ENCODE results near the gene CHRDL1.
A peak's percentile ranks its signal among the peaks of the same experiment; 100 is the strongest.

The CHRDL1 gene

GRCh38 chrX:110732266-110732665, 63.4 kb downstream of the CHRDL1 start:
- ChIA-PET POLR2A (no interaction called here), CTCF (no interaction called here)
- WGBS (ENCODE audit: insufficient coverage), result 62% methylated on average over 6 of the region's 6 CpGs
- Histone ChIP-seq H3K27ac (ENCODE audit: insufficient read depth in 1 of 2, low read depth in 1 of 2, low read length in 2 of 2, poor library complexity in 1 of 2, severe bottlenecking in 2 of 2) (no peak overlapping the region), H3K4me1 (ENCODE audit: control extremely low read depth in 1 of 4, control insufficient read depth in 4 of 4, insufficient read depth in 4 of 4, low read length in 3 of 4) (no peaks in the 10 kb centered on the region), H3K9me3 (ENCODE audit: control extremely low read depth in 1 of 5, control insufficient read depth in 4 of 5, insufficient read depth in 2 of 5, low read depth in 1 of 5, low read length in 4 of 5) (no peaks in the 10 kb centered on the region), H3K27me3 (replicated peaks in 2 of 5; ENCODE audit: control insufficient read depth in 4 of 5, insufficient read depth in 5 of 5, low read length in 4 of 5) (no peaks in the 10 kb centered on the region), H3K4me3 (ENCODE audit: control insufficient read depth in 1 of 7, extremely low read depth in 1 of 7, insufficient read depth in 4 of 7, low read depth in 2 of 7, low read length in 6 of 7) (no peak overlapping the region), H3K36me3 (ENCODE audit: control insufficient read depth in 4 of 4, insufficient read depth in 4 of 4, low read length in 3 of 4) (no peaks in the 10 kb centered on the region)
- no peak for DNase-seq

GRCh38 chrX:110723844-110724243, 71.8 kb downstream of the CHRDL1 start:
- POLR2A ChIA-PET, result no interaction called here
- H3K9me3 ChIP-seq (ENCODE audit: control extremely low read depth in 1 of 5, control insufficient read depth in 4 of 5, insufficient read depth in 2 of 5, low read depth in 1 of 5, low read length in 4 of 5), result no peaks in the 10 kb centered on the region
- CTCF ChIA-PET, result no interaction called here
- H3K4me1 ChIP-seq (ENCODE audit: control extremely low read depth in 1 of 4, control insufficient read depth in 4 of 4, insufficient read depth in 4 of 4, low read length in 3 of 4), result no peaks in the 10 kb centered on the region
- H3K27me3 ChIP-seq (replicated peaks in 2 of 5; ENCODE audit: control insufficient read depth in 4 of 5, insufficient read depth in 5 of 5, low read length in 4 of 5), result no peaks in the 10 kb centered on the region
- no peak overlapping the region for H3K27ac ChIP-seq (ENCODE audit: insufficient read depth in 1 of 2, low read depth in 1 of 2, low read length in 2 of 2, poor library complexity in 1 of 2, severe bottlenecking in 2 of 2)
- no peak overlapping the region for H3K4me3 ChIP-seq (ENCODE audit: control insufficient read depth in 1 of 7, extremely low read depth in 1 of 7, insufficient read depth in 4 of 7, low read depth in 2 of 7, low read length in 6 of 7)
- DNase-seq, result no peak
- H3K36me3 ChIP-seq (ENCODE audit: control insufficient read depth in 4 of 4, insufficient read depth in 4 of 4, low read length in 3 of 4), result no peaks in the 10 kb centered on the region
- WGBS (ENCODE audit: insufficient coverage), result no CpG with 5 or more reads among the region's 2 CpGs

GRCh38 chrX:110722135-110722534, 73.5 kb downstream of the CHRDL1 start:
- H3K36me3 ChIP-seq (ENCODE audit: control insufficient read depth in 4 of 4, insufficient read depth in 4 of 4, low read length in 3 of 4), result peaks cover 0 to 2% (median 0%) of the 10 kb centered on the region in 4 experiments
- ChIA-PET CTCF (interaction anchor here (0.6 kb wide), 1 partner anchor 779 kb away, joined by 3 read pairs; no protein-coding TSS in a partner anchor), POLR2A (no interaction called here)
- no peaks in the 10 kb centered on the region for H3K4me1 ChIP-seq (ENCODE audit: control extremely low read depth in 1 of 4, control insufficient read depth in 4 of 4, insufficient read depth in 4 of 4, low read length in 3 of 4)
- no peak overlapping the region for H3K4me3 ChIP-seq (ENCODE audit: control insufficient read depth in 1 of 7, extremely low read depth in 1 of 7, insufficient read depth in 4 of 7, low read depth in 2 of 7, low read length in 6 of 7)
- 84% methylated on average over 9 of the region's 10 CpGs for WGBS (ENCODE audit: insufficient coverage)
- peak in 2 of 3 donors; percentile 9 to 10 for DNase-seq
- no peaks in the 10 kb centered on the region for H3K27me3 ChIP-seq (replicated peaks in 2 of 5; ENCODE audit: control insufficient read depth in 4 of 5, insufficient read depth in 5 of 5, low read length in 4 of 5)
- no peaks in the 10 kb centered on the region for H3K9me3 ChIP-seq (ENCODE audit: control extremely low read depth in 1 of 5, control insufficient read depth in 4 of 5, insufficient read depth in 2 of 5, low read depth in 1 of 5, low read length in 4 of 5)
- no peak overlapping the region for H3K27ac ChIP-seq (ENCODE audit: insufficient read depth in 1 of 2, low read depth in 1 of 2, low read length in 2 of 2, poor library complexity in 1 of 2, severe bottlenecking in 2 of 2)

GRCh38 chrX:110713666-110714065, 82.0 kb downstream of the CHRDL1 start:
- H3K4me3 ChIP-seq (ENCODE audit: control insufficient read depth in 1 of 7, extremely low read depth in 1 of 7, insufficient read depth in 4 of 7, low read depth in 2 of 7, low read length in 6 of 7), result no peak overlapping the region
- H3K27me3 ChIP-seq (replicated peaks in 2 of 5; ENCODE audit: control insufficient read depth in 4 of 5, insufficient read depth in 5 of 5, low read length in 4 of 5), result no peaks in the 10 kb centered on the region
- H3K27ac ChIP-seq (ENCODE audit: insufficient read depth in 1 of 2, low read depth in 1 of 2, low read length in 2 of 2, poor library complexity in 1 of 2, severe bottlenecking in 2 of 2), result no peak overlapping the region
- DNase-seq, result no peak
- peaks cover 0 to 5% (median 0%) of the 10 kb centered on the region in 4 experiments for H3K36me3 ChIP-seq (ENCODE audit: control insufficient read depth in 4 of 4, insufficient read depth in 4 of 4, low read length in 3 of 4)
- no peaks in the 10 kb centered on the region for H3K4me1 ChIP-seq (ENCODE audit: control extremely low read depth in 1 of 4, control insufficient read depth in 4 of 4, insufficient read depth in 4 of 4, low read length in 3 of 4)
- ChIA-PET POLR2A (no interaction called here), CTCF (interaction anchor here (0.5 kb wide), 1 partner anchor 302 kb away, joined by 3 read pairs; no protein-coding TSS in a partner anchor)
- H3K9me3 ChIP-seq (ENCODE audit: control extremely low read depth in 1 of 5, control insufficient read depth in 4 of 5, insufficient read depth in 2 of 5, low read depth in 1 of 5, low read length in 4 of 5), result no peaks in the 10 kb centered on the region
- 100% methylated on average over 1 of the region's 2 CpGs for WGBS (ENCODE audit: insufficient coverage)

GRCh38 chrX:110706446-110706845, 89.2 kb downstream of the CHRDL1 start:
- Histone ChIP-seq H3K4me3 (ENCODE audit: control insufficient read depth in 1 of 7, extremely low read depth in 1 of 7, insufficient read depth in 4 of 7, low read depth in 2 of 7, low read length in 6 of 7) (no peak overlapping the region), H3K27me3 (replicated peaks in 2 of 5; ENCODE audit: control insufficient read depth in 4 of 5, insufficient read depth in 5 of 5, low read length in 4 of 5) (no peaks in the 10 kb centered on the region), H3K4me1 (ENCODE audit: control extremely low read depth in 1 of 4, control insufficient read depth in 4 of 4, insufficient read depth in 4 of 4, low read length in 3 of 4) (no peaks in the 10 kb centered on the region), H3K27ac (ENCODE audit: insufficient read depth in 1 of 2, low read depth in 1 of 2, low read length in 2 of 2, poor library complexity in 1 of 2, severe bottlenecking in 2 of 2) (no peak overlapping the region), H3K9me3 (ENCODE audit: control extremely low read depth in 1 of 5, control insufficient read depth in 4 of 5, insufficient read depth in 2 of 5, low read depth in 1 of 5, low read length in 4 of 5) (no peaks in the 10 kb centered on the region), H3K36me3 (ENCODE audit: control insufficient read depth in 4 of 4, insufficient read depth in 4 of 4, low read length in 3 of 4) (peaks cover 0 to 3% (median 0%) of the 10 kb centered on the region in 4 experiments)
- DNase-seq, result no peak
- CTCF ChIA-PET, result interaction anchor here (1.1 kb wide), 1 partner anchor 89 kb away, joined by 3 read pairs; the partner anchor contains the start of gene CHRDL1
- POLR2A ChIA-PET, result no interaction called here
- 80% methylated on average over 1 of the region's 2 CpGs for WGBS (ENCODE audit: insufficient coverage)

- H3K4me1 ChIP-seq (ENCODE audit: control extremely low read depth in 1 of 4, control insufficient read depth in 4 of 4, insufficient read depth in 4 of 4, low read length in 3 of 4), result peaks cover 0 to 5% (median 0%) of the 10 kb centered on the region in 4 experiments
- POLR2A ChIA-PET, result no interaction called here
- no peak overlapping the region for H3K27ac ChIP-seq (ENCODE audit: insufficient read depth in 1 of 2, low read depth in 1 of 2, low read length in 2 of 2, poor library complexity in 1 of 2, severe bottlenecking in 2 of 2)
- H3K27me3 ChIP-seq (replicated peaks in 2 of 5; ENCODE audit: control insufficient read depth in 4 of 5, insufficient read depth in 5 of 5, low read length in 4 of 5), result no peaks in the 10 kb centered on the region
- CTCF ChIA-PET, result no interaction called here
- no peak overlapping the region for H3K4me3 ChIP-seq (ENCODE audit: control insufficient read depth in 1 of 7, extremely low read depth in 1 of 7, insufficient read depth in 4 of 7, low read depth in 2 of 7, low read length in 6 of 7)
- 80% methylated on average over 4 of the region's 4 CpGs for WGBS (ENCODE audit: insufficient coverage)
- H3K36me3 ChIP-seq (ENCODE audit: control insufficient read depth in 4 of 4, insufficient read depth in 4 of 4, low read length in 3 of 4), result no peaks in the 10 kb centered on the region
- no peak for DNase-seq
- H3K9me3 ChIP-seq (ENCODE audit: control extremely low read depth in 1 of 5, control insufficient read depth in 4 of 5, insufficient read depth in 2 of 5, low read depth in 1 of 5, low read length in 4 of 5), result no peaks in the 10 kb centered on the region
These were observed 92.0 kb downstream of the CHRDL1 start for GRCh38 chrX:110703641-110704040.

GRCh38 chrX:110699109-110699508, 96.5 kb downstream of the CHRDL1 start:
- Histone ChIP-seq H3K36me3 (ENCODE audit: control insufficient read depth in 4 of 4, insufficient read depth in 4 of 4, low read length in 3 of 4) (no peaks in the 10 kb centered on the region), H3K4me1 (ENCODE audit: control extremely low read depth in 1 of 4, control insufficient read depth in 4 of 4, insufficient read depth in 4 of 4, low read length in 3 of 4) (peaks cover 0 to 13% (median 3%) of the 10 kb centered on the region in 4 experiments), H3K4me3 (ENCODE audit: control insufficient read depth in 1 of 7, extremely low read depth in 1 of 7, insufficient read depth in 4 of 7, low read depth in 2 of 7, low read length in 6 of 7) (no peak overlapping the region), H3K27ac (ENCODE audit: insufficient read depth in 1 of 2, low read depth in 1 of 2, low read length in 2 of 2, poor library complexity in 1 of 2, severe bottlenecking in 2 of 2) (no peak overlapping the region), H3K27me3 (replicated peaks in 2 of 5; ENCODE audit: control insufficient read depth in 4 of 5, insufficient read depth in 5 of 5, low read length in 4 of 5) (peaks cover 0 to 4% (median 0%) of the 10 kb centered on the region in 5 experiments), H3K9me3 (ENCODE audit: control extremely low read depth in 1 of 5, control insufficient read depth in 4 of 5, insufficient read depth in 2 of 5, low read depth in 1 of 5, low read length in 4 of 5) (no peaks in the 10 kb centered on the region)
- POLR2A ChIA-PET, result no interaction called here
- DNase-seq, result peak in 2 of 3 donors; percentile 20 to 38
- CTCF ChIA-PET, result no interaction called here
